Panc1 (cell line): ENCODE measurements around the gene NACC1.

Experiments used
- POLR2AphosphoS5 ChIP-seq: IDR thresholded peaks from 2 replicates; pipeline ENCODE4 v1.6.1; 2012; ENCODE audit warnings: mild to moderate bottlenecking, low read depth, low read length, moderate library complexity
- REST ChIP-seq, 2 experiments: IDR thresholded peaks; 2 replicates each; pipeline ENCODE4 v1.6.1; 2011 to 2012; ENCODE audit warnings: low read depth in 2 of 2, control low read depth in 1 of 2, low read length in 1 of 2, mild to moderate bottlenecking in 1 of 2, moderate library complexity in 1 of 2; ENCODE audit not compliant: insufficient read depth in 1 of 2

DNA sequence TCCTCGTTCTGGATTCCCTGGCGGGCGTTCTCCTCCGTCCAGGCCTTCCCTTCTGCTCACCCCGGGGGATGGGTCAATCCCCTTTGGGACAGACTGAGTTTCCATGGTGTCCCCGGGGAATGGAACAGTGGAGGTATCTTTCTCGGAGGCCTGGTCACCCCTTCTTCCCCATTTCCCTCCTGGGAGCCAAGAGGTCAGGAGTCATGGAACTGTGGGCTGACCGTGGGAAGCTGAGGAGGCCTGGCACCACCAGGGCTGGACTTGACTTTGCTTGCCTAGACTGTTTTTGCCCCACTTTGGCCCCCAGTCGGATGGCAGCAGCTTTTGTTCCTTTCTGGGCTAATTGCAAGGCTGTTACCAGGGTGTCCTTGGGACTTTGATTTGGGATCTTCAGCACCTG, 2.0 kb downstream of the NACC1 start:
- TF ChIP-seq REST (IDR thresholded peaks at IDR 0.05; ENCODE audit: insufficient read depth in 1 of 2, low read depth in 2 of 2, low read length in 1 of 2) (no peak), POLR2AphosphoS5 (no peak)
